Skeletal muscle satellite cell (primary cell): ENCODE results near the gene RAB20.
"Not testable (repeated sequence)": the region's sequence is repeated elsewhere in the genome, so short reads cannot be mapped to it uniquely, and the experiment has no call there.

Experiments used
- H3K27me3 ChIP-seq: 2 replicates; pipeline ENCODE4 v1.7.0; 2013; ENCODE audit warnings: low read length; ENCODE audit not compliant: control insufficient read depth, insufficient read depth
- H3K36me3 ChIP-seq: 2 replicates; pipeline ENCODE4 v1.7.0; 2013; ENCODE audit warnings: mild to moderate bottlenecking, control low read depth, low read length; ENCODE audit not compliant: insufficient read depth
- H3K4me1 ChIP-seq: 2 replicates; pipeline ENCODE4 v1.7.0; 2013; ENCODE audit warnings: low read length; ENCODE audit not compliant: control insufficient read depth, insufficient read depth
- H3K4me2 ChIP-seq: 2 replicates; pipeline ENCODE4 v1.7.0; 2013; ENCODE audit warnings: mild to moderate bottlenecking, low read length
- H3K4me3 ChIP-seq: 2 replicates; pipeline ENCODE4 v1.7.0; 2013; ENCODE audit warnings: low read length
- H3K9ac ChIP-seq: 2 replicates; pipeline ENCODE4 v1.7.0; 2013; ENCODE audit warnings: mild to moderate bottlenecking, low read depth, low read length, moderate library complexity
- H3K9me3 ChIP-seq: replicated peaks from 2 replicates; pipeline ENCODE4 v1.7.0; 2013; ENCODE audit warnings: mild to moderate bottlenecking, control low read depth, low read length

Gene RAB20

GRCh38 chr13:110493613-110494012 is 67.9 kb downstream of the RAB20 start:
- H3K9me3 ChIP-seq: no peaks in the 10 kb centered on the region
- H3K36me3 ChIP-seq: peaks cover 92% of the 10 kb centered on the region
- H3K4me1 ChIP-seq: no peaks in the 10 kb centered on the region
- H3K27me3 ChIP-seq: no peaks in the 10 kb centered on the region
- H3K4me2 ChIP-seq: no peak overlapping the region
- H3K4me3 ChIP-seq: no peak overlapping the region
- no peak overlapping the region for H3K9ac ChIP-seq

- Histone ChIP-seq H3K4me3 (no peak overlapping the region), H3K4me2 (no peak overlapping the region), H3K36me3 (peaks cover 88% of the 10 kb centered on the region), H3K9ac (no peak overlapping the region), H3K4me1 (no peaks in the 10 kb centered on the region), H3K27me3 (no peaks in the 10 kb centered on the region), H3K9me3 (no peaks in the 10 kb centered on the region)
These were observed 68.6 kb downstream of the RAB20 start for GRCh38 chr13:110492679-110493593.

- Histone ChIP-seq H3K4me1 (no peaks in the 10 kb centered on the region), H3K4me3 (no peak overlapping the region), H3K9ac (no peak overlapping the region), H3K36me3 (peaks cover 92% of the 10 kb centered on the region), H3K9me3 (no peaks in the 10 kb centered on the region), H3K4me2 (no peak overlapping the region), H3K27me3 (no peaks in the 10 kb centered on the region)
These were observed 69.4 kb downstream of the RAB20 start for GRCh38 chr13:110491869-110492678.

GRCh38 chr13:110490009-110490770 is 71.3 kb downstream of the RAB20 start:
- no peaks in the 10 kb centered on the region for H3K27me3 ChIP-seq
- H3K9ac ChIP-seq: no peak overlapping the region
- H3K4me1 ChIP-seq: no peaks in the 10 kb centered on the region
- no peaks in the 10 kb centered on the region for H3K9me3 ChIP-seq
- H3K4me2 ChIP-seq: no peak overlapping the region
- H3K4me3 ChIP-seq: no peak overlapping the region
- H3K36me3 ChIP-seq: peaks cover 85% of the 10 kb centered on the region

GRCh38 chr13:110486880-110487279 is 74.6 kb downstream of the RAB20 start:
- H3K4me3 ChIP-seq, H3K9ac ChIP-seq, H3K4me2 ChIP-seq, H3K4me1 ChIP-seq, H3K9me3 ChIP-seq, H3K27me3 ChIP-seq: not testable (repeated sequence)
- peaks cover 86% of the 10 kb centered on the region for H3K36me3 ChIP-seq

GRCh38 chr13:110486061-110486715 is 75.3 kb downstream of the RAB20 start:
- Histone ChIP-seq H3K36me3 (peaks cover 82% of the 10 kb centered on the region), H3K9me3 (no peaks in the 10 kb centered on the region), H3K27me3 (no peaks in the 10 kb centered on the region), H3K4me2 (no peak overlapping the region), H3K4me3 (no peak overlapping the region), H3K4me1 (no peaks in the 10 kb centered on the region), H3K9ac (no peak overlapping the region)

GRCh38 chr13:110485604-110486003 is 75.9 kb downstream of the RAB20 start:
- Histone ChIP-seq H3K9ac (no peak overlapping the region), H3K9me3 (no peaks in the 10 kb centered on the region), H3K4me2 (no peak overlapping the region), H3K4me3 (no peak overlapping the region), H3K36me3 (peaks cover 78% of the 10 kb centered on the region), H3K27me3 (no peaks in the 10 kb centered on the region), H3K4me1 (no peaks in the 10 kb centered on the region)

- no peaks in the 10 kb centered on the region for H3K27me3 ChIP-seq
- no peak overlapping the region for H3K4me3 ChIP-seq
- H3K4me2 ChIP-seq: no peak overlapping the region
- H3K36me3 ChIP-seq: peaks cover 77% of the 10 kb centered on the region
- no peak overlapping the region for H3K9ac ChIP-seq
- no peaks in the 10 kb centered on the region for H3K4me1 ChIP-seq
- no peaks in the 10 kb centered on the region for H3K9me3 ChIP-seq
These were observed 77.1 kb downstream of the RAB20 start for GRCh38 chr13:110484290-110485048.

- Histone ChIP-seq H3K9me3 (no peaks in the 10 kb centered on the region), H3K4me2 (no peak overlapping the region), H3K9ac (no peak overlapping the region), H3K4me3 (no peak overlapping the region), H3K36me3 (peaks cover 74% of the 10 kb centered on the region), H3K4me1 (no peaks in the 10 kb centered on the region), H3K27me3 (no peaks in the 10 kb centered on the region)
These were observed 78.0 kb downstream of the RAB20 start for GRCh38 chr13:110483386-110483968.

GRCh38 chr13:110480161-110480560 is 81.4 kb downstream of the RAB20 start:
- no peaks in the 10 kb centered on the region for H3K27me3 ChIP-seq
- no peaks in the 10 kb centered on the region for H3K9me3 ChIP-seq
- H3K4me2 ChIP-seq: no peak overlapping the region
- H3K4me1 ChIP-seq: no peaks in the 10 kb centered on the region
- peaks cover 81% of the 10 kb centered on the region for H3K36me3 ChIP-seq
- H3K9ac ChIP-seq: no peak overlapping the region
- H3K4me3 ChIP-seq: no peak overlapping the region
